GM21381 (cell line): Measurements from ENCODE around the gene BSG.
"Not testable (repeated sequence)": the region's sequence is repeated elsewhere in the genome, so short reads cannot be mapped to it uniquely, and the experiment has no call there.

Experiments
- ATAC-seq: cut with Tn5 transposase; IDR thresholded peaks from one replicate; pipeline ENCODE4 v1.9.1; 2021; ENCODE audit warnings: mild to moderate bottlenecking, moderate library complexity; ENCODE audit not compliant: unreplicated experiment

Gene BSG

GRCh38 chr19:617551-618246 is 45.3 kb downstream of the BSG start:
- ATAC-seq, result no peak

GRCh38 chr19:618247-618619 is 45.8 kb downstream of the BSG start:
- ATAC-seq, result no peak

GRCh38 chr19:618674-619285 is 46.4 kb downstream of the BSG start:
- no peak for ATAC-seq

- ATAC-seq, result no peak
Observed at GRCh38 chr19:619286-620002, 47.0 kb downstream of the BSG start.

- ATAC-seq, result no peak
Observed at GRCh38 chr19:620166-620862, 47.9 kb downstream of the BSG start.

GRCh38 chr19:621191-621590 is 48.8 kb downstream of the BSG start:
- ATAC-seq, result not testable (repeated sequence)

GRCh38 chr19:621819-622218 is 49.4 kb downstream of the BSG start:
- no peak for ATAC-seq

GRCh38 chr19:622666-623065 is 50.3 kb downstream of the BSG start:
- ATAC-seq, result no peak

GRCh38 chr19:623175-623916 is 51.0 kb downstream of the BSG start:
- ATAC-seq, result no peak

- no peak for ATAC-seq
Observed at GRCh38 chr19:623974-624373, 51.6 kb downstream of the BSG start.

- no peak for ATAC-seq
Observed at GRCh38 chr19:624433-625109, 52.2 kb downstream of the BSG start.

GRCh38 chr19:625257-625656 is 52.9 kb downstream of the BSG start:
- ATAC-seq, result no peak

GRCh38 chr19:626566-626965 is 54.2 kb downstream of the BSG start:
- ATAC-seq, result not testable (repeated sequence)

GRCh38 chr19:628168-628567 is 55.8 kb downstream of the BSG start:
- no peak for ATAC-seq

GRCh38 chr19:629515-629914 is 57.1 kb downstream of the BSG start:
- not testable (repeated sequence) for ATAC-seq

GRCh38 chr19:629961-630714 is 57.7 kb downstream of the BSG start:
- ATAC-seq, result no peak

GRCh38 chr19:632579-633067 is 60.2 kb downstream of the BSG start:
- peak; percentile 11 for ATAC-seq
